Activated CD4-positive, alpha-beta memory T cell treated with anti-CD3 and anti-CD28 coated beads, Interleukin-2, amount 10 ng/mL, durations not matched to agents 7 days and 5 days (primary cell): ENCODE data around the gene GPR4. TPM values are rescaled to one million over a fixed set of nuclear protein-coding genes. Genes with fewer than 3 reads are reported as not detected.
"Not testable (repeated sequence)": the region's sequence is repeated elsewhere in the genome, so short reads cannot be mapped to it uniquely, and the experiment has no call there.

Experiments used
- CTCF ChIA-PET: fragments of 350-600 bp; sonication (Branson Sonifier 250); formaldehyde crosslinking; loops from one replicate; lab custom pipeline; 2021; ENCODE audit warnings: antibody characterized with exemption, inconsistent platforms; lab: Charles Lee
- POLR2A ChIA-PET: fragments of 350-600 bp; sonication (Branson Sonifier 250); formaldehyde crosslinking; loops from one replicate; lab custom pipeline; 2021; ENCODE audit warnings: antibody characterized with exemption; lab: Charles Lee
- DNase-seq: peaks from one replicate; pipeline ENCODE4 v3.0.0-alpha.2; 2020
- H3K27ac Mint-ChIP-seq: one replicate; pipeline ENCODE4 v1.8.0; 2021; ENCODE audit warnings: mild to moderate bottlenecking, mixed read lengths
- H3K27me3 Mint-ChIP-seq: one replicate; pipeline ENCODE4 v1.8.0; 2021; ENCODE audit warnings: mixed read lengths
- H3K36me3 Mint-ChIP-seq: one replicate; pipeline ENCODE4 v1.8.0; 2021; ENCODE audit warnings: low read depth, mixed read lengths
- H3K4me1 Mint-ChIP-seq: one replicate; pipeline ENCODE4 v1.8.0; 2021; ENCODE audit warnings: mixed read lengths
- H3K4me3 Mint-ChIP-seq: one replicate; pipeline ENCODE4 v1.8.0; 2021; ENCODE audit warnings: mild to moderate bottlenecking, mixed read lengths
- H3K9me3 Mint-ChIP-seq: one replicate; pipeline ENCODE4 v1.8.0; 2021; ENCODE audit warnings: mixed read lengths
- total RNA-seq, 2 experiments: library from RNA; stranded (reverse); gene quantifications; one replicate each; pipeline ENCODE4 v1.2.3, GENCODE V29; 2021

GPR4 gene
- total RNA-seq, 2 experiments from 2014 or later, result not detected

DNA sequence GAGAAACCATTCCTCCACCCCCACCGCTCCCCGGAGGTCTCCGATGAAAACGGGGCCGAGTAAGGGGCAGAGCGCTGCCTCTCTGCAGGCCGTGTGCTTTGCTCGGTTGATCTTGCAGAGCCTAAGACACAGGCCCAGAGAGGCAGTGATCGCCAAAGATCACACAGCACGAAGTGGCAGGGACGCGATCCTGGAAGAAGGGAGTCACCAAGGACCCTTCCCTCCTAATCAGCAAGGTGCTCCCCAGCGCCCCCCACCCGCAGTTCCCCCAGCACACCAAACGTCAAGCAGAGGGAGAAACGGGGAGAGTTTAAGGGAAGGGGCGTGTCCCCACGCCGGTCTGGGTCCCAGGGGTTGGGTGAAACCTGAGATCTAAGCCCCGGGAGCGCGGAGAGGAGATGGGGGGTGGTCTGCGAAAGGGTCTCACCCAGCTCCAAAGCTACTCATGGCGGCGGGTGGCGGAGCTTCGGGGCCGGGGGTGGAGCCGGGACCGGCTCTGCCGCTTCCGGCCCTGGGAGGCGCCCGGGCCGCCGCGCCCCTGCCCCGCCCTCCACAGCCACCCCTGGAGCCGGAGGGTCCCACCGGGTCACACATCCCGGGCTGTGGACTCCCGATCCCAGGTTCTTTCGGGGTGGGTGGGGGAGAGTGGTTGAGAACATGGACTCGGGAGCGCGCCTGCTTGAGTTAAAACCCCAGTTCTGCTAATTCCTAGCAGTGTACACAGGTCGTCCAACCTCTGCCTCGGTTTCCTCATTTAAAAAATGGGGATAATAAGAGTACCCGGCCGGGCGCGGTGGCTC is 37.1 kb upstream of the GPR4 start, which contains the start of gene EML2:
TSS of gene EML2 (minus strand) at position 468 of the 800 bp plus-strand sequence. CDS start at position 447, 21 bp downstream.
- Mint-ChIP-seq H3K27ac (peak within 1 kb of the TSS; percentile 100), H3K27me3 (no peaks in the 10 kb centered on the region)

DNA sequence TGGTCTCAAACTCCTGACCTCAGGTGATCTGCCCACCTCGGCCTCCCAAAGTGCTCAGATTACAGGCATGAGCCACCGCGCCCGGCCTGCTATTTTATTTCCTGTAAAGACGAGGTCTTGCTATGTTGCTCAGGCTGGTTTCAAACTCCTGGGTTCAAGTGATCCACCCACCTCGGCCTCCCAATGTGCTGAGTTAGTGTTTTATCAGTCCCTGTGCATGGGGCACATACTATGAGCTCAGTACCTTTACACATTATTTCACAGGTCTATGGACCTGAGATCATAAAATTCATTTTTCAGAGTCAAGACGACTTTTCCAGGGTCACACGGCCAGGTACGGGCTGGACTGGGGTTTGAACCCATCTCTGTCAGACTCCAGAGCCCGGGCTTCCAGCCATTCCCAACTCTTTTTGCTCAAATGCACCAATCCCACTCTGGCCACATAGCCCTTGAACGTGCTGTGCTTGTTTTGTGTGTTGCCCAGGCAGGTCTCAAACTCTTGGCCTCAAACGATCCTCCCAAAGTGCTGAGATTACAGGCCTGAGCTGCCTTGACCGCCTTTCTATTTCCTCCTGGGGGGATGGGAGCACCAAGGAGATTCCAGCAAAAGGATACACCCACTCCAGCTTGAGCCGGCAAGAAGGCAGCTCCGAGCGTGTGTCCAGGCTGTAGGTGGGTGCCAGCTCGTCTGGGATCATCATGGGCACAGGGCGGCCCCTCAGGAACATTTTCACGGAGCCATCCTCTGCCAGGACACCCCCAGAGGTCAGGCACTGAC is 36.1 kb upstream of the GPR4 start:
- CTCF ChIA-PET, result interaction anchor here (1.2 to 2.0 kb wide), 6 partner anchors 32 to 199 kb away, joined by 4 to 9 read pairs (median 5); partner anchors contain the start of gene QPCTL
- Mint-ChIP-seq H3K9me3 (no peaks in the 10 kb centered on the region), H3K27me3 (no peaks in the 10 kb centered on the region), H3K27ac (peak overlapping the region; percentile 26), H3K4me1 (peaks cover 47% of the 10 kb centered on the region), H3K4me3 (peak overlapping the region; percentile 97), H3K36me3 (peaks cover 17% of the 10 kb centered on the region)
- POLR2A ChIA-PET, result interaction anchor here (3.1 to 5.8 kb wide), 2 partner anchors 22 to 54 kb away, joined by 8 to 85 read pairs; partner anchors contain the start of gene OPA3
- no peak for DNase-seq

More for the DNA sequence above, 37.1 kb upstream of the GPR4 start, which contains the start of gene EML2:
- Mint-ChIP-seq H3K4me3 (peak within 1 kb of the TSS; percentile 97), H3K9me3 (no peaks in the 10 kb centered on the region), H3K36me3 (peaks cover 16% of the 10 kb centered on the region), H3K4me1 (peaks cover 56% of the 10 kb centered on the region)
- DNase-seq, result peak; percentile 73
- ChIA-PET POLR2A (interaction anchor here (3.1 to 5.8 kb wide), 3 partner anchors 8 to 55 kb away, joined by 8 to 85 read pairs (median 21); partner anchors contain the start of gene OPA3), CTCF (interaction anchor here (0.9 to 4.5 kb wide), 10 partner anchors 26 to 200 kb away, joined by 3 to 41 read pairs (median 6); partner anchors contain the start of genes QPCTL and SNRPD2)

- Mint-ChIP-seq H3K36me3 (peaks cover 23% of the 10 kb centered on the region), H3K27ac (peak overlapping the region; percentile 35), H3K27me3 (no peaks in the 10 kb centered on the region), H3K4me1 (peaks cover 46% of the 10 kb centered on the region), H3K4me3 (no peak overlapping the region), H3K9me3 (no peaks in the 10 kb centered on the region)
- CTCF ChIA-PET, result interaction anchor here (0.7 kb wide), 1 partner anchor 24 kb away, joined by 4 read pairs; no protein-coding TSS in a partner anchor
- POLR2A ChIA-PET, result no interaction called here
- no peak for DNase-seq
Observed at GRCh38 chr19:45636902-45637301, 34.9 kb upstream of the GPR4 start.

GRCh38 chr19:45636275-45636674 is 34.3 kb upstream of the GPR4 start:
- CTCF ChIA-PET, result no interaction called here
- no peaks in the 10 kb centered on the region for H3K9me3 Mint-ChIP-seq
- H3K27me3 Mint-ChIP-seq, result no peaks in the 10 kb centered on the region
- no peak overlapping the region for H3K27ac Mint-ChIP-seq
- peaks cover 23% of the 10 kb centered on the region for H3K36me3 Mint-ChIP-seq
- H3K4me1 Mint-ChIP-seq, result peaks cover 40% of the 10 kb centered on the region
- POLR2A ChIA-PET, result no interaction called here
- DNase-seq, result no peak
- no peak overlapping the region for H3K4me3 Mint-ChIP-seq

DNA sequence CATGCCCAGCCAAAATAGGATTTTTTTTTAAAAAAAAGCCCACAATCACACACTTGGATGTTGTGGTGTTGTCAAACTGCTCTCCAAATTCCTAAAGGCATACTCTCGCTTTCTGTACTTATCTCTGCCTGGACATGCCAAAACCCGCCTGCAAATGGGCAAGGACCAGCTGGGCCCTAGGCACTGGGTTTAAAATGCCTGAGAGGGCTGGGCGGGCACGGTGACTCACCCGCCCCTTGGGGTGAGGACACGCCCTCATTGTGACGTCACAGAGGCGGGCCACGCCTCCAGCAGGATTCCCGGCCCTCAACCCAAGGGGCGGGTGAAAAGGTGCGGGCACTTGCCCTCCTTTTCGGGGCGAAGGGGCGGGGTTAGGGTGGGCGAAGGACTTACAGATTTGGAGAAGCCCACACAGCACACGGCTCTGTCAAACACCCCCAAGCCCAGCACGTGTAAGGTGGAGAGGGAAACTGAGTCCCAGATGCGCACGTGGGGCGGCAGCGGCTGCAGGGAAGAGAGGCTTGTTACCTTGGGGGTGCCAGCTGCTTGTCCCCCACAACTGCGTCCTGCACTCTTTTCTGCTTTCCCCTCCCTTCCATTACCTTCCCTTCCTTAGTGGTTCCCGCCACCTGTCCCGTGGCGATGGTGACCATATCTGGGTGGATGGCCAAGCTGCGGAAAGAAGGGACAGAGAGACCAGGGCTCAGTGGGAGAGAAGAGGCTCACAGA is 30.6 kb upstream of the GPR4 start:
- no peak overlapping the region for H3K4me3 Mint-ChIP-seq
- peak; percentile 56 for DNase-seq
- H3K27me3 Mint-ChIP-seq, result no peaks in the 10 kb centered on the region
- CTCF ChIA-PET, result interaction anchor here (3.6 kb wide), 1 partner anchor 9 kb away, joined by 17 read pairs; no protein-coding TSS in a partner anchor
- POLR2A ChIA-PET, result interaction anchor here (4.3 kb wide), 1 partner anchor 9 kb away, joined by 21 read pairs; the partner anchor contains the start of gene EML2
- H3K4me1 Mint-ChIP-seq, result peaks cover 25% of the 10 kb centered on the region
- no peaks in the 10 kb centered on the region for H3K9me3 Mint-ChIP-seq
- H3K36me3 Mint-ChIP-seq, result peaks cover 29% of the 10 kb centered on the region
- no peak overlapping the region for H3K27ac Mint-ChIP-seq

- POLR2A ChIA-PET, result interaction anchor here (0.6 to 4.3 kb wide), 3 partner anchors 11 to 47 kb away, joined by 3 to 21 read pairs (median 3); partner anchors contain the start of gene EML2
- Mint-ChIP-seq H3K4me3 (no peak overlapping the region), H3K36me3 (peaks cover 37% of the 10 kb centered on the region), H3K4me1 (peaks cover 18% of the 10 kb centered on the region), H3K27ac (no peak overlapping the region), H3K27me3 (no peaks in the 10 kb centered on the region), H3K9me3 (no peaks in the 10 kb centered on the region)
- CTCF ChIA-PET, result interaction anchor here (0.6 to 3.6 kb wide), 4 partner anchors 12 to 51 kb away, joined by 3 to 17 read pairs (median 6); no protein-coding TSS in a partner anchor
- no peak for DNase-seq
Observed at GRCh38 chr19:45630463-45630862, 28.5 kb upstream of the GPR4 start.

DNA sequence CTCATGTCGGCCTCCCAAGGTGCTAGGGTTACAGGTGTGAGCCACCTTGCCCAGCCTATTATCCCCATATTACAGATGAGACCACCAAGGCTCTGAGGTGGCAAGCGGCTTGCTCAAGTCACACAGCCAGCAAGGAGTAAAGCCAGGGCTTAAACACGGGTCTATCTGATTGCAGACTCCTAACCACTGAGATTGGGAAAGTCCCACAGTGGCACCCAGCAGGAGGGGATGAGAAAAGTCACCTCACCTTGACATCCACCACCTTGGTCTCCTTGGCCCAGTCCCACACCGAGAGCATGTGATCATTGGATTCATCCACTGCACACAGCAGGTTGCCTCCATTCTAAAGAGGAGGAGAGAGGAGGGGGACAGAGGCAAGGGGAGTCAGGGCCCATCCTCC is 27.7 kb upstream of the GPR4 start:
- H3K9me3 Mint-ChIP-seq, result no peaks in the 10 kb centered on the region
- CTCF ChIA-PET, result interaction anchor here (3.6 kb wide), 1 partner anchor 12 kb away, joined by 17 read pairs; no protein-coding TSS in a partner anchor
- DNase-seq, result no peak
- H3K27me3 Mint-ChIP-seq, result no peaks in the 10 kb centered on the region
- peaks cover 18% of the 10 kb centered on the region for H3K4me1 Mint-ChIP-seq
- peak overlapping the region; percentile 47 for H3K27ac Mint-ChIP-seq
- H3K36me3 Mint-ChIP-seq, result peaks cover 40% of the 10 kb centered on the region
- no peak overlapping the region for H3K4me3 Mint-ChIP-seq
- POLR2A ChIA-PET, result interaction anchor here (4.3 kb wide), 1 partner anchor 12 kb away, joined by 21 read pairs; the partner anchor contains the start of gene EML2

DNA sequence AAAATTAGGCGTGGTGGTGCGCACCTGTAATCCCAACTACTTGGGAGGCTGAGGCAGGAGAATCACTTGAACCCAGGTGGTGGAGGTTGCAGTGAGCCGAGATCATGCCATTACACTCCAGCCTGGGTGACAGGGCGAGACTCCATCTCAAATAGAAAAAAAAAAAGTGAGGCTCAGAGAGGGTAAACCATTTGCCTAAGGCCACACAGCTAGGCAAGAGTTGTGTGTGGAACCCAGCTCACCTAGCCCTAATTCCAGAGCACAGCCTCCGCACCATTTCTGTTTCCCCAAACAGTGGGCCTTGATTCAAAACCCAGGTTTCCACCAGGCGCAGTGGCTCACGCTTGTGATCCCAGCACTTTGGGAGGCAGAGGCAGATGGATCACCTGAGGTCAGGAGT is 26.2 kb upstream of the GPR4 start:
- H3K36me3 Mint-ChIP-seq, result peaks cover 51% of the 10 kb centered on the region
- POLR2A ChIA-PET, result interaction anchor here (1.3 kb wide), 1 partner anchor 14 kb away, joined by 3 read pairs; no protein-coding TSS in a partner anchor
- H3K9me3 Mint-ChIP-seq, result not testable (repeated sequence)

DNA sequence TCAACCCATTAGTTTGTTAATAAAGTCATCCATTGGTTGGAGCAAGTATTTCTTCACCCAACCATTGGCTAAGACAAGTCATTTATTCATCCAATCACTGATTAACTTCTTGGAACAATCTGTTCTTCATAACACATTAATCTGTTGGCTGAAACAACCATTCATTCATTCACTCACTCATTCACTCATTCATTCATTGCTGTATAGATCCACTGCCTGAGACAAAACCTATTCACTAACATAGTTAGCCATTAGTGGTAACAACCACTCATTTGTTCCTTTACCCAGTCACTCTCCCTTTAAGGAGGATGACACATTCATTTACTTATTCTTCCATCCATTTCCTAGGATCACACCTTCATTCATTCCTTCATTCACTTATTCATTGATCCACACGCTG is 22.0 kb upstream of the GPR4 start:
- Mint-ChIP-seq H3K4me3 (no peak overlapping the region), H3K9me3 (no peaks in the 10 kb centered on the region), H3K36me3 (peaks cover 60% of the 10 kb centered on the region), H3K27me3 (no peaks in the 10 kb centered on the region), H3K4me1 (no peaks in the 10 kb centered on the region), H3K27ac (no peak overlapping the region)
- ChIA-PET CTCF (no interaction called here), POLR2A (no interaction called here)
- DNase-seq, result no peak

More for the DNA sequence above, 26.2 kb upstream of the GPR4 start:
- CTCF ChIA-PET, H3K27ac Mint-ChIP-seq, H3K4me3 Mint-ChIP-seq, H3K27me3 Mint-ChIP-seq, DNase-seq: not testable (repeated sequence)
- H3K4me1 Mint-ChIP-seq, result peaks cover 18% of the 10 kb centered on the region

- H3K9me3 Mint-ChIP-seq, result no peaks in the 10 kb centered on the region
- no peaks in the 10 kb centered on the region for H3K27me3 Mint-ChIP-seq
- ChIA-PET POLR2A (interaction anchor here (1.2 kb wide), 1 partner anchor 20 kb away, joined by 3 read pairs; no protein-coding TSS in a partner anchor), CTCF (no interaction called here)
- peaks cover 60% of the 10 kb centered on the region for H3K36me3 Mint-ChIP-seq
- no peak overlapping the region for H3K4me3 Mint-ChIP-seq
- H3K27ac Mint-ChIP-seq, result no peak overlapping the region
- no peaks in the 10 kb centered on the region for H3K4me1 Mint-ChIP-seq
- DNase-seq, result no peak
Observed at GRCh38 chr19:45621976-45622503, 20.0 kb upstream of the GPR4 start.

GRCh38 chr19:45621389-45621788 is 19.4 kb upstream of the GPR4 start:
- no peaks in the 10 kb centered on the region for H3K9me3 Mint-ChIP-seq
- H3K36me3 Mint-ChIP-seq, result peaks cover 66% of the 10 kb centered on the region
- no peak overlapping the region for H3K4me3 Mint-ChIP-seq
- POLR2A ChIA-PET, result interaction anchor here (1.2 kb wide), 1 partner anchor 21 kb away, joined by 3 read pairs; no protein-coding TSS in a partner anchor
- no peaks in the 10 kb centered on the region for H3K4me1 Mint-ChIP-seq
- CTCF ChIA-PET, result interaction anchor here (1.3 kb wide), 1 partner anchor 63 kb away, joined by 4 read pairs; no protein-coding TSS in a partner anchor
- no peak for DNase-seq
- no peak overlapping the region for H3K27ac Mint-ChIP-seq
- H3K27me3 Mint-ChIP-seq, result no peaks in the 10 kb centered on the region
